ENCODE data around the gene MAD1L1.
"Not testable (repeated sequence)": the region's sequence is repeated elsewhere in the genome, so short reads cannot be mapped to it uniquely, and the experiment has no call there.

MAD1L1 gene

GRCh38 chr7:2037301-2037807 is 195.4 kb downstream of the MAD1L1 start:
- Histone ChIP-seq H3K36me3 (ENCODE audit: control insufficient read depth, low read length) (peaks cover 4% of the 10 kb centered on the region; the same call in 1 of the 2 replicates), H3K27me3 (ENCODE audit: control insufficient read depth, low read length) (no peaks in the 10 kb centered on the region), H3F3A (ENCODE audit: control insufficient read depth, insufficient read depth) (peaks cover 19% of the 10 kb centered on the region), H3K9me3 (ENCODE audit: control insufficient read depth, insufficient read depth, low read length) (no peaks in the 10 kb centered on the region), H4K20me1 (ENCODE audit: control insufficient read depth, insufficient read depth, low read depth, low read length) (no peaks in the 10 kb centered on the region), H3K4me3 (ENCODE audit: low read length) (peak overlapping the region; percentile 77), H3K9me2 (replicated peaks; ENCODE audit: control insufficient read depth, low read length) (no peaks in the 10 kb centered on the region), H3K79me2 (ENCODE audit: control insufficient read depth, low read length) (peaks cover 24% of the 10 kb centered on the region), H3K4me2 (ENCODE audit: low read length) (peak overlapping the region; percentile 99), H3K4me1 (ENCODE audit: control insufficient read depth, low read length) (peaks cover 55% of the 10 kb centered on the region), H3K27ac (ENCODE audit: low read depth, low read length) (peak overlapping the region; percentile 91)
- TF ChIP-seq CTCF (IDR thresholded peaks at IDR 0.05; ENCODE audit: low read depth, low read length, poor library complexity, severe bottlenecking) (no peak), EZH2phosphoT487 (IDR thresholded peaks at IDR 0.05; ENCODE audit: borderline replicate concordance, low read length) (no peak)

- Histone ChIP-seq H3K36me3 (ENCODE audit: control insufficient read depth, low read length) (no peaks in the 10 kb centered on the region), H3K9me3 (ENCODE audit: control insufficient read depth, insufficient read depth, low read length) (no peaks in the 10 kb centered on the region), H3K9me2 (replicated peaks; ENCODE audit: control insufficient read depth, low read length) (no peaks in the 10 kb centered on the region), H3K27ac (ENCODE audit: low read depth, low read length) (no peak overlapping the region), H3K4me3 (ENCODE audit: low read length) (no peak overlapping the region), H3K79me2 (ENCODE audit: control insufficient read depth, low read length) (peaks cover 24% of the 10 kb centered on the region), H3K4me1 (ENCODE audit: control insufficient read depth, low read length) (peaks cover 51% of the 10 kb centered on the region), H3F3A (ENCODE audit: control insufficient read depth, insufficient read depth) (peaks cover 19% of the 10 kb centered on the region), H4K20me1 (ENCODE audit: control insufficient read depth, insufficient read depth, low read depth, low read length) (no peaks in the 10 kb centered on the region), H3K27me3 (ENCODE audit: control insufficient read depth, low read length) (no peaks in the 10 kb centered on the region), H3K4me2 (ENCODE audit: low read length) (no peak overlapping the region)
- TF ChIP-seq EZH2phosphoT487 (IDR thresholded peaks at IDR 0.05; ENCODE audit: borderline replicate concordance, low read length) (no peak), CTCF (IDR thresholded peaks at IDR 0.05; ENCODE audit: low read depth, low read length, poor library complexity, severe bottlenecking) (no peak)
These were observed 196.0 kb downstream of the MAD1L1 start for GRCh38 chr7:2036786-2037185.

- H3K27ac ChIP-seq (ENCODE audit: low read depth, low read length); H3K36me3 ChIP-seq (ENCODE audit: control insufficient read depth, low read length); H3K4me2 ChIP-seq (ENCODE audit: low read length); H3K4me3 ChIP-seq (ENCODE audit: low read length); H3K27me3 ChIP-seq (ENCODE audit: control insufficient read depth, low read length); H4K20me1 ChIP-seq (ENCODE audit: control insufficient read depth, insufficient read depth, low read depth, low read length); H3K9me3 ChIP-seq (ENCODE audit: control insufficient read depth, insufficient read depth, low read length); H3K9me2 ChIP-seq (replicated peaks; ENCODE audit: control insufficient read depth, low read length): not testable (repeated sequence)
- Histone ChIP-seq H3F3A (ENCODE audit: control insufficient read depth, insufficient read depth) (peaks cover 19% of the 10 kb centered on the region), H3K79me2 (ENCODE audit: control insufficient read depth, low read length) (peaks cover 24% of the 10 kb centered on the region), H3K4me1 (ENCODE audit: control insufficient read depth, low read length) (peaks cover 51% of the 10 kb centered on the region)
These were observed 196.5 kb downstream of the MAD1L1 start for GRCh38 chr7:2036201-2036600.

- H3K4me2 ChIP-seq (ENCODE audit: low read length), result no peak overlapping the region
- H3K36me3 ChIP-seq (ENCODE audit: control insufficient read depth, low read length), result peaks cover 6% of the 10 kb centered on the region; the same call in 1 of the 2 replicates
- no peaks in the 10 kb centered on the region for H4K20me1 ChIP-seq (ENCODE audit: control insufficient read depth, insufficient read depth, low read depth, low read length)
- TF ChIP-seq EZH2phosphoT487 (IDR thresholded peaks at IDR 0.05; ENCODE audit: borderline replicate concordance, low read length) (no peak), CTCF (IDR thresholded peaks at IDR 0.05; ENCODE audit: low read depth, low read length, poor library complexity, severe bottlenecking) (no peak)
- peaks cover 8% of the 10 kb centered on the region; the same call in 1 of the 2 replicates for H3K9me3 ChIP-seq (ENCODE audit: control insufficient read depth, insufficient read depth, low read length)
- peaks cover 8% of the 10 kb centered on the region for H3F3A ChIP-seq (ENCODE audit: control insufficient read depth, insufficient read depth)
- H3K4me1 ChIP-seq (ENCODE audit: control insufficient read depth, low read length), result peaks cover 35% of the 10 kb centered on the region
- no peak overlapping the region for H3K4me3 ChIP-seq (ENCODE audit: low read length)
- H3K9me2 ChIP-seq (replicated peaks; ENCODE audit: control insufficient read depth, low read length), result no peaks in the 10 kb centered on the region
- H3K27me3 ChIP-seq (ENCODE audit: control insufficient read depth, low read length), result no peaks in the 10 kb centered on the region
- peaks cover 17% of the 10 kb centered on the region for H3K79me2 ChIP-seq (ENCODE audit: control insufficient read depth, low read length)
- H3K27ac ChIP-seq (ENCODE audit: low read depth, low read length), result no peak overlapping the region
These were observed 198.2 kb downstream of the MAD1L1 start for GRCh38 chr7:2034291-2035201.
